COLO668 (cell line): Measurements from ENCODE around the gene AKAP6.

Experiments used
- DNase-seq: peaks from one replicate; lab custom pipeline; 2025; ENCODE audit not compliant: unreplicated experiment; lab: John Stamatoyannopoulos, UW

Gene AKAP6

GRCh38 chr14:32477396-32477795 lies 148.3 kb downstream of the AKAP6 start:
- no peak for DNase-seq

GRCh38 chr14:32478050-32478449 lies 149.0 kb downstream of the AKAP6 start:
- DNase-seq = no peak

- DNase-seq = no peak
Observed at GRCh38 chr14:32480337-32480736, 151.2 kb downstream of the AKAP6 start.

GRCh38 chr14:32481707-32482106 lies 152.6 kb downstream of the AKAP6 start:
- DNase-seq = no peak

- DNase-seq = no peak
Observed at GRCh38 chr14:32491416-32492016, 162.4 kb downstream of the AKAP6 start.

- no peak for DNase-seq
Observed at GRCh38 chr14:32492457-32492856, 163.4 kb downstream of the AKAP6 start.

- no peak for DNase-seq
Observed at GRCh38 chr14:32494609-32495434, 165.7 kb downstream of the AKAP6 start.

- DNase-seq = no peak
Observed at GRCh38 chr14:32495435-32495734, 166.3 kb downstream of the AKAP6 start.

GRCh38 chr14:32497248-32497647 lies 168.2 kb downstream of the AKAP6 start:
- DNase-seq = no peak

- DNase-seq = no peak
Observed at GRCh38 chr14:32507029-32507984, 178.2 kb downstream of the AKAP6 start.

GRCh38 chr14:32508281-32508680 lies 179.2 kb downstream of the AKAP6 start:
- no peak for DNase-seq

- no peak for DNase-seq
Observed at GRCh38 chr14:32509632-32510187, 180.6 kb downstream of the AKAP6 start.

- no peak for DNase-seq
Observed at GRCh38 chr14:32510815-32511214, 181.7 kb downstream of the AKAP6 start.

- no peak for DNase-seq
Observed at GRCh38 chr14:32512348-32512747, 183.2 kb downstream of the AKAP6 start.

- no peak for DNase-seq
Observed at GRCh38 chr14:32512813-32513212, 183.7 kb downstream of the AKAP6 start.

GRCh38 chr14:32513571-32514009 lies 184.5 kb downstream of the AKAP6 start:
- DNase-seq = no peak

GRCh38 chr14:32514236-32514635 lies 185.1 kb downstream of the AKAP6 start:
- no peak for DNase-seq

- no peak for DNase-seq
Observed at GRCh38 chr14:32514681-32515080, 185.6 kb downstream of the AKAP6 start.

- DNase-seq = no peak
Observed at GRCh38 chr14:32524609-32525375, 195.7 kb downstream of the AKAP6 start.

- DNase-seq = no peak
Observed at GRCh38 chr14:32525591-32525990, 196.5 kb downstream of the AKAP6 start.

- no peak for DNase-seq
Observed at GRCh38 chr14:32530800-32531199, 201.7 kb downstream of the AKAP6 start.
